ENCODE data around the gene GFER. TPM values are rescaled to one million over a fixed set of nuclear protein-coding genes. Genes with fewer than 3 reads are reported as not detected.

The GFER gene
- total and polyA plus RNA-seq, 4 donors: 7.4 to 63.5 (median 25.6) TPM

DNA sequence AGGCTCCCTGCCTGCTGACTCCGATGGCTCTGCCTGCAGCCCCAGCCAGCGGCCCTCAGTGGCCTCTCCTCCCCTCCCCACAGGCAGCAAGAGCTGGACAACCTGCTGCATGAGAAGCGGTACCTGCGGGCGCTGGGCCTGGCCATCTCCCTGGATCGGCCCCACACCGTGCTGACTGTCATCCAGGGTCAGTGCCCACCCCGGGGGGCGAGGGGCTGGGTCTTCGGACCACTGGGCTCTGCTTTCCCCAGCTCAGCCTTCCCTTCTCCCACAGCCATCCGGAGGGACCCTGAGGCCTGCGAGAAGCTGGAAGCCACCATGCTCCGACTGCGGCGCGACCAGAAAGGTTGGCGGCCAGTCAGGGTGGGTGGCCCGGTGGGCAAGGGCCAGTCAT, 6.1 kb upstream of the GFER start:
- no peak for DNase-seq
- TF ChIP-seq CTCF (IDR thresholded peaks at IDR 0.05; ENCODE audit: control extremely low read depth, extremely low read depth): no peak
- WGBS, 2 donors: 97 to 98% methylated on average over 17 to 18 of the region's 18 CpGs

DNA sequence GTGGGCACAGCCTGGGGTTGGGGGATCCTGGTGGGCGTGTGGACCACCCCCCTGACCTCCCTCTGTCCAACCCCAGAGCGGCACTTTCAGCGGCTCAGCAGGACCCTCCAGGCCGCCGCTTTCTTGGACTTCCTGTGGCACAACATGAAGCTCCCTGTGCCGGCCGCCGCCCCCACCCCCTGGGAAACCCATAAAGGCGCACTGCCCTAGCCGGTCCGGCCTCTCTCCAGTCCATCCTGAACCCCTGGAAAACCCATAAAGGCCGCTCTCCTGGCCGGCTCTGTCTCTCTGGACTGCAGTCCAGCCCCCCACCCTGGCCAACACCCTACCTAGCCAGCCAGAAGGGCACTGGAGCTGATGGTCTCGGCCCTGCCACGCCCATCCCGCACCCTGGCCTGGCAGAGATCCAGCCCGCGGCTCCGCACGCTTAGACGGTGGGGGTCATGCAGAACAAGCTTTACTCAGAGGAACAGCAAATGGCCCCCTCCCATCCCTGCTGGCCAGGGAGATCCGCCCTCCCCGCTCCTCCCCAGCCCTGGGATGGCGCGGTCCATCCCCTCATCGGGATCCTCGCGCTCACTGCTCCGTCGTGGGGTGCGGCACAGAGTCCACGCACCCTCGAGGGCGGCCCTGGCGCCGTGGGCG, 5.4 kb upstream of the GFER start:
- Histone ChIP-seq H3K27ac (ENCODE audit: low read depth in 1 of 2, low read length in 1 of 2) (no peak overlapping the region), H3K4me1 (ENCODE audit: control insufficient read depth in 5 of 5, insufficient read depth in 5 of 5, low read length in 5 of 5) (peaks cover 0 to 5% (median 0%) of the 10 kb centered on the region in 5 donors), H3K4me3 (peak overlapping the region; percentile 19), H3K9ac (ENCODE audit: insufficient read depth in 1 of 2, low read length in 2 of 2) (no peak overlapping the region), H3K27me3 (ENCODE audit: control insufficient read depth in 3 of 3, insufficient read depth in 3 of 3, low read length in 2 of 3) (peaks cover 0 to 46% (median 33%) of the 10 kb centered on the region in 3 donors), H3K36me3 (ENCODE audit: control insufficient read depth in 4 of 4, insufficient read depth in 4 of 4, low read length in 4 of 4) (peaks cover 0 to 47% (median 20%) of the 10 kb centered on the region in 4 donors), H3K9me3 (ENCODE audit: control insufficient read depth in 4 of 4, insufficient read depth in 3 of 4, low read length in 3 of 4) (peaks cover 0 to 24% (median 0%) of the 10 kb centered on the region in 4 donors)
- WGBS, 2 donors: 77% methylated on average over 36 to 37 of the region's 37 CpGs
- ATAC-seq (ENCODE audit: insufficient read depth, low FRiP score) (no peak), DNase-seq (no peak)
- TF ChIP-seq CTCF (IDR thresholded peaks at IDR 0.05; ENCODE audit: control extremely low read depth, extremely low read depth): no peak

More for the DNA sequence above, 6.1 kb upstream of the GFER start:
- Histone ChIP-seq H3K4me3 (no peak overlapping the region), H3K27me3 (ENCODE audit: control insufficient read depth in 3 of 3, insufficient read depth in 3 of 3, low read length in 2 of 3) (peaks cover 0 to 42% (median 29%) of the 10 kb centered on the region in 3 donors), H3K27ac (ENCODE audit: low read depth in 1 of 2, low read length in 1 of 2) (no peak overlapping the region), H3K36me3 (ENCODE audit: control insufficient read depth in 4 of 4, insufficient read depth in 4 of 4, low read length in 4 of 4) (peaks cover 0 to 47% (median 20%) of the 10 kb centered on the region in 4 donors), H3K9me3 (ENCODE audit: control insufficient read depth in 4 of 4, insufficient read depth in 3 of 4, low read length in 3 of 4) (peaks cover 0 to 24% (median 0%) of the 10 kb centered on the region in 4 donors), H3K4me1 (ENCODE audit: control insufficient read depth in 5 of 5, insufficient read depth in 5 of 5, low read length in 5 of 5) (peaks cover 0 to 6% (median under 1%) of the 10 kb centered on the region in 5 donors), H3K9ac (ENCODE audit: insufficient read depth in 1 of 2, low read length in 2 of 2) (no peak overlapping the region)
- ATAC-seq (ENCODE audit: insufficient read depth, low FRiP score): no peak

- peak; percentile 53 for ATAC-seq (ENCODE audit: insufficient read depth, low FRiP score)
- TF ChIP-seq CTCF (IDR thresholded peaks at IDR 0.05; ENCODE audit: control extremely low read depth, extremely low read depth): no peak
- Histone ChIP-seq H3K4me3 (no peak overlapping the region), H3K9me3 (ENCODE audit: control insufficient read depth in 4 of 4, insufficient read depth in 3 of 4, low read length in 3 of 4) (peaks cover 0 to 24% (median 0%) of the 10 kb centered on the region in 4 donors), H3K36me3 (ENCODE audit: control insufficient read depth in 4 of 4, insufficient read depth in 4 of 4, low read length in 4 of 4) (peaks cover 0 to 41% (median 19%) of the 10 kb centered on the region in 4 donors), H3K4me1 (ENCODE audit: control insufficient read depth in 5 of 5, insufficient read depth in 5 of 5, low read length in 5 of 5) (peaks cover 0 to 6% (median 0%) of the 10 kb centered on the region in 5 donors), H3K27me3 (ENCODE audit: control insufficient read depth in 3 of 3, insufficient read depth in 3 of 3, low read length in 2 of 3) (peaks cover 0 to 46% (median 33%) of the 10 kb centered on the region in 3 donors), H3K9ac (ENCODE audit: insufficient read depth in 1 of 2, low read length in 2 of 2) (no peak overlapping the region), H3K27ac (ENCODE audit: low read depth in 1 of 2, low read length in 1 of 2) (peak overlapping the region in 1 of 2 donors; percentile 79)
- 17 to 34% methylated on average over 60 to 70 of the region's 70 CpGs for WGBS, 2 donors
- no peak for DNase-seq
Measured at GRCh38 chr16:1979271-1980029, 4.5 kb upstream of the GFER start.
